Measurements from ENCODE around the gene RYK.

Gene RYK

DNA sequence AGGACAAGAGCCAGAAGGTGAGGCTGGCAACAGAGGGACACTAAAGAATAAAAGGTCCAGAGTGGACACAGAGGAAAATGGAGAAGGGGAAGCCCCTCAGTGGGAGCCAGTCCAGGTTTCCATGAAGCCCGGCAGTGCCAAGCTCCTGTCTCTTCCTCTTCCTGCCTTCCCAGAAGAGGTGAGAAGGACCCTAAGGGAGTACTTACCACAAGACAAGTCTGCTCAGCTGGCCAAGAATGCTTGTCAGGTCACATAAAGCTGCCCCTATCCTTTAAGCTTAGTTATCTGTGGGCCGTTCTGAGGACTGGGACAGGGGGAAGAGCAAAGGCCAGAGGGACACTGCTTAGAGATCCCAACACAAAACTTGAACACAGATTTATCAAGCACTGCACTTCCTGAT, 100.2 kb downstream of the RYK start:
- DNase-seq (ENCODE audit: extremely low read depth, insufficient read length): no peak
- peaks cover 2% of the 10 kb centered on the region for H3K36me3 ChIP-seq (ENCODE audit: control insufficient read depth, insufficient read depth, low read length)
- H3K4me3 ChIP-seq (replicated peaks; ENCODE audit: low read depth, low read length): no peak overlapping the region
- TF ChIP-seq, protein P1, sequence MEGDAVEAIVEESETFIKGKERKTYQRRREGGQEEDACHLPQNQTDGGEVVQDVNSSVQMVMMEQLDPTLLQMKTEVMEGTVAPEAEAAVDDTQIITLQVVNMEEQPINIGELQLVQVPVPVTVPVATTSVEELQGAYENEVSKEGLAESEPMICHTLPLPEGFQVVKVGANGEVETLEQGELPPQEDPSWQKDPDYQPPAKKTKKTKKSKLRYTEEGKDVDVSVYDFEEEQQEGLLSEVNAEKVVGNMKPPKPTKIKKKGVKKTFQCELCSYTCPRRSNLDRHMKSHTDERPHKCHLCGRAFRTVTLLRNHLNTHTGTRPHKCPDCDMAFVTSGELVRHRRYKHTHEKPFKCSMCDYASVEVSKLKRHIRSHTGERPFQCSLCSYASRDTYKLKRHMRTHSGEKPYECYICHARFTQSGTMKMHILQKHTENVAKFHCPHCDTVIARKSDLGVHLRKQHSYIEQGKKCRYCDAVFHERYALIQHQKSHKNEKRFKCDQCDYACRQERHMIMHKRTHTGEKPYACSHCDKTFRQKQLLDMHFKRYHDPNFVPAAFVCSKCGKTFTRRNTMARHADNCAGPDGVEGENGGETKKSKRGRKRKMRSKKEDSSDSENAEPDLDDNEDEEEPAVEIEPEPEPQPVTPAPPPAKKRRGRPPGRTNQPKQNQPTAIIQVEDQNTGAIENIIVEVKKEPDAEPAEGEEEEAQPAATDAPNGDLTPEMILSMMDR (IDR thresholded peaks at IDR 0.05; ENCODE audit: insufficient read depth, low read length, poor library complexity, severe bottlenecking): no peak
- no peaks in the 10 kb centered on the region for H3K27me3 ChIP-seq (replicated peaks; ENCODE audit: control insufficient read depth, insufficient read depth, low read length)

DNA sequence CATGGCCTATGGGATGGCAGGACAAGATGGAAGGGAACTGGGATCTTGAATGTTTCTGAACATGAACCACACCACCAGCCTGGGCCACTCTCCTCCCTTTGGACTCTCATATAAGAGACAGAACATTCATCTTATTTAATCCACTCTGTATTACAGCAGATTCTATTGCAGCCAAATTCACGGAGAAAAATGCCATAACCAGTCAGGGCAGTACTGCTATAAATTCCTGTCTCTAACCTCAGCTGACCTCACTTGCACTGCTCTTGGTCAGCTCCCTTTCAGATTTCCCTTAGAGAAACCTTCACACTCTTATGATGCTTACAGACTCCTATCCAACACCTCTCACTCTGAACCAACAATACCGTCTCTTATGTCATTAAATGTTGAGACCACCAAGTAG, 101.4 kb downstream of the RYK start:
- no peak for DNase-seq (ENCODE audit: extremely low read depth, insufficient read length)
- H3K4me3 ChIP-seq (replicated peaks; ENCODE audit: low read depth, low read length): no peak overlapping the region
- peaks cover 2% of the 10 kb centered on the region for H3K36me3 ChIP-seq (ENCODE audit: control insufficient read depth, insufficient read depth, low read length)
- H3K27me3 ChIP-seq (replicated peaks; ENCODE audit: control insufficient read depth, insufficient read depth, low read length): no peaks in the 10 kb centered on the region
- TF ChIP-seq, protein P1 (IDR thresholded peaks at IDR 0.05; ENCODE audit: insufficient read depth, low read length, poor library complexity, severe bottlenecking): no peak

- Histone ChIP-seq H3K36me3 (ENCODE audit: control insufficient read depth, insufficient read depth, low read length) (peaks cover 2% of the 10 kb centered on the region), H3K27me3 (replicated peaks; ENCODE audit: control insufficient read depth, insufficient read depth, low read length) (no peaks in the 10 kb centered on the region), H3K4me3 (replicated peaks; ENCODE audit: low read depth, low read length) (no peak overlapping the region)
- TF ChIP-seq, protein P1 (IDR thresholded peaks at IDR 0.05; ENCODE audit: insufficient read depth, low read length, poor library complexity, severe bottlenecking): no peak
- no peak for DNase-seq (ENCODE audit: extremely low read depth, insufficient read length)
Measured at GRCh38 chr3:134148534-134148933, 102.1 kb downstream of the RYK start.

DNA sequence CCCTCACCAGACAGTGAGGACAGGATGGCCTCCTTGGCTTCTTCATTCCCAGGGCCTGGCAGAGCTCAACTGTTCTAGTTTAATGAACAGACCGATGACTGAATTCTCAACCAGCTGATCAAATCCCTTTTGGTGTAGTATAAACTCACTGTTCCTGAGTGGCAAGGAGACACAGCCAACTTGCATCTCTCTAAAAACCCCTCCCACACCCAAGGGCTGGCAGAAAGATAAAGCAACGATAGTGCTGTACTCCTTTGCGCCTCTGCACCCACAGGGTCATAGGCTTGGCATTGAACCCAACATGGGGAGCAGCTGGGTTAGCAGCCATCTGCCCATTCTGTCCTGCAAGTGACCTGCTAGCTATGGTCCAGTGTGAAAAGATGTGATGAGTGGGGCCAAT, 103.2 kb downstream of the RYK start:
- TF ChIP-seq, protein P1 (IDR thresholded peaks at IDR 0.05; ENCODE audit: insufficient read depth, low read length, poor library complexity, severe bottlenecking): no peak
- Histone ChIP-seq H3K4me3 (replicated peaks; ENCODE audit: low read depth, low read length) (no peak overlapping the region), H3K36me3 (ENCODE audit: control insufficient read depth, insufficient read depth, low read length) (peaks cover 2% of the 10 kb centered on the region), H3K27me3 (replicated peaks; ENCODE audit: control insufficient read depth, insufficient read depth, low read length) (no peaks in the 10 kb centered on the region)
- no peak for DNase-seq (ENCODE audit: extremely low read depth, insufficient read length)

GRCh38 chr3:134146666-134147065, 104.0 kb downstream of the RYK start:
- no peaks in the 10 kb centered on the region for H3K36me3 ChIP-seq (ENCODE audit: control insufficient read depth, insufficient read depth, low read length)
- H3K4me3 ChIP-seq (replicated peaks; ENCODE audit: low read depth, low read length): no peak overlapping the region
- TF ChIP-seq, protein P1 (IDR thresholded peaks at IDR 0.05; ENCODE audit: insufficient read depth, low read length, poor library complexity, severe bottlenecking): no peak
- DNase-seq (ENCODE audit: extremely low read depth, insufficient read length): no peak
- H3K27me3 ChIP-seq (replicated peaks; ENCODE audit: control insufficient read depth, insufficient read depth, low read length): no peaks in the 10 kb centered on the region

DNA sequence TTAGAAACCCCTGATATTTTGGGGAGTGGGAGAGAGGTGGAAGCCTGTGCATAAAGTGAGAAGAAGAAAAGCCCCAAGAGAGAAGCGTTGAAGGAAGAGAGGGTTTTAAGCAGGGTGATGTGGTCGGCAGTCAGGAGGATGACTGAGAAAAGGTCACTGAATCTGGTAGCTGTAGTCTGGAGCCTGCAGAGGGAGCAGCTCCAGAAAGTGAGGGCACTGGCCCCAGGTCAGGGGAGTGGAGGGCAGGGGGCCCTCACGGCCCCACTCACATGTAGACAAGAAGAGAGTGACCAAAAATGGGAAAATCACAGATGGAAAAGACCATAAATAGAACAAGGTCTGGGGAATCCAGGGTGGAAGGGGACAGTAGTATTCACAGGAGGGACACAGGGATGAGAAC, 105.5 kb downstream of the RYK start:
- H3K4me3 ChIP-seq (replicated peaks; ENCODE audit: low read depth, low read length): no peak overlapping the region
- H3K27me3 ChIP-seq (replicated peaks; ENCODE audit: control insufficient read depth, insufficient read depth, low read length): no peaks in the 10 kb centered on the region
- no peak for DNase-seq (ENCODE audit: extremely low read depth, insufficient read length)
- TF ChIP-seq, protein P1 (IDR thresholded peaks at IDR 0.05; ENCODE audit: insufficient read depth, low read length, poor library complexity, severe bottlenecking): no peak
- no peaks in the 10 kb centered on the region for H3K36me3 ChIP-seq (ENCODE audit: control insufficient read depth, insufficient read depth, low read length)

All from GM06990 (cell line).